ENCODE data around the gene RMND5A. TPM values are rescaled to one million over a fixed set of nuclear protein-coding genes. Genes with fewer than 3 reads are reported as not detected.

Gene RMND5A
- total RNA-seq, 1 experiment from 2014 or later = 34.1 TPM

GRCh38 chr2:86778957-86779356 lies 58.9 kb downstream of the RMND5A start:
- Histone ChIP-seq H3K9ac (ENCODE audit: low read length) (no peak overlapping the region), H3K4me3 (ENCODE audit: low read length) (no peak overlapping the region), H3K4me2 (ENCODE audit: low read length) (no peak overlapping the region), H3K9me3 (ENCODE audit: low read length) (no peaks in the 10 kb centered on the region), H3K9me2 (replicated peaks; ENCODE audit: low read length) (no peaks in the 10 kb centered on the region), H3K27me3 (ENCODE audit: low read length) (no peaks in the 10 kb centered on the region), H3F3A (ENCODE audit: low read length, unreplicated experiment) (no peaks in the 10 kb centered on the region), H3K36me3 (ENCODE audit: low read depth, low read length) (no peaks in the 10 kb centered on the region; the same call in 1 of the 2 replicates), H3K27ac (ENCODE audit: low read length) (no peak overlapping the region), H4K20me1 (ENCODE audit: low read length) (no peaks in the 10 kb centered on the region), H3K79me2 (ENCODE audit: low read length) (no peaks in the 10 kb centered on the region), H3K4me1 (ENCODE audit: insufficient read depth, low read length) (no peaks in the 10 kb centered on the region), H2AFZ (ENCODE audit: low read length) (no peak overlapping the region)
- intact Hi-C loops (cut with micrococcal nuclease) = no loop called here
- TF ChIP-seq EZH2 (IDR thresholded peaks at IDR 0.05; ENCODE audit: low read length, unreplicated experiment) (no peak), EZH2phosphoT487 (IDR thresholded peaks at IDR 0.05; ENCODE audit: borderline replicate concordance, low read length) (no peak), CTCF (conservative IDR thresholded peaks at IDR 0.05; ENCODE audit: low read depth, low read length) (no peak)
- ATAC-seq (no peak), DNase-seq (no peak)
- no TSS peak for BruUV-seq (replicated peaks)
- CTCF ChIA-PET = no interaction called here
- POLR2A ChIA-PET (ENCODE audit: unreplicated experiment) = no interaction called here

- DNase-seq (no peak), ATAC-seq (no peak)
- no peak overlapping the region for H3K27ac ChIP-seq (ENCODE audit: low read length)
- H3K4me3 ChIP-seq (ENCODE audit: low read length) = no peak overlapping the region
- no peaks in the 10 kb centered on the region for H3K9me2 ChIP-seq (replicated peaks; ENCODE audit: low read length)
- no peaks in the 10 kb centered on the region for H3K27me3 ChIP-seq (ENCODE audit: low read length)
- intact Hi-C loops (cut with micrococcal nuclease) = no loop called here
- H4K20me1 ChIP-seq (ENCODE audit: low read length) = no peaks in the 10 kb centered on the region
- no peaks in the 10 kb centered on the region for H3K4me1 ChIP-seq (ENCODE audit: insufficient read depth, low read length)
- BruUV-seq (replicated peaks) = no TSS peak
- no peaks in the 10 kb centered on the region for H3F3A ChIP-seq (ENCODE audit: low read length, unreplicated experiment)
- no peaks in the 10 kb centered on the region for H3K36me3 ChIP-seq (ENCODE audit: low read depth, low read length)
- TF ChIP-seq EZH2phosphoT487 (IDR thresholded peaks at IDR 0.05; ENCODE audit: borderline replicate concordance, low read length) = no peak
- TF ChIP-seq EZH2 (IDR thresholded peaks at IDR 0.05; ENCODE audit: low read length, unreplicated experiment) = no peak
- TF ChIP-seq CTCF (conservative IDR thresholded peaks at IDR 0.05; ENCODE audit: low read depth, low read length) = no peak
- no peak overlapping the region for H3K9ac ChIP-seq (ENCODE audit: low read length)
- POLR2A ChIA-PET (ENCODE audit: unreplicated experiment) = interaction anchor here (0.6 kb wide), 1 partner anchor 25 kb away, joined by 4 read pairs; no protein-coding TSS in a partner anchor
- no peak overlapping the region for H3K4me2 ChIP-seq (ENCODE audit: low read length)
- no peak overlapping the region for H2AFZ ChIP-seq (ENCODE audit: low read length)
- CTCF ChIA-PET = no interaction called here
- no peaks in the 10 kb centered on the region for H3K9me3 ChIP-seq (ENCODE audit: low read length)
- no peaks in the 10 kb centered on the region for H3K79me2 ChIP-seq (ENCODE audit: low read length)
Measured at GRCh38 chr2:86779971-86780370, 59.9 kb downstream of the RMND5A start.

DNA sequence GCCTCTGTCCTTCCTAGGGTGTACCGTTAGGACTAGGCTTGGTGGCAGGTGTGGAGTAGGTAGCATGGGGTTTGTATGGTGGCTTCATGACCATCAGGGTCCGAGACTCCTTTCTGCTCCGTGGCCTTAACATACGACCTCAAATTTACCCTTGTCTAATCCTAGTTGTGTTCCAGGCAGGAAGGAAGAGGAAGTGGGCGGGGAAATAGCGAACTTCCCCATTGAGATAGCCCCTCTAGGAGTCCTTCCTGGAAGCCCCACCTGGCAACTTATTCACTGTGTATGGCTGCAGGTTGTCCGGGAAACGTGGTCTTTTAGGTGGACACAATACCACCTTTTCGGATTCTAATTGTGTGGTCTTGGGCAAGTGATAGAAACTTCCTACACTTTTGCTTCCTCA lies 61.3 kb downstream of the RMND5A start:
- Histone ChIP-seq H4K20me1 (ENCODE audit: low read length) (no peaks in the 10 kb centered on the region), H3K4me3 (ENCODE audit: low read length) (no peak overlapping the region), H3K9ac (ENCODE audit: low read length) (no peak overlapping the region), H3K9me3 (ENCODE audit: low read length) (no peaks in the 10 kb centered on the region), H3K36me3 (ENCODE audit: low read depth, low read length) (no peaks in the 10 kb centered on the region), H3K4me2 (ENCODE audit: low read length) (no peak overlapping the region), H3K9me2 (replicated peaks; ENCODE audit: low read length) (no peaks in the 10 kb centered on the region), H3F3A (ENCODE audit: low read length, unreplicated experiment) (no peaks in the 10 kb centered on the region), H3K4me1 (ENCODE audit: insufficient read depth, low read length) (no peaks in the 10 kb centered on the region), H2AFZ (ENCODE audit: low read length) (no peak overlapping the region), H3K27ac (ENCODE audit: low read length) (no peak overlapping the region), H3K27me3 (ENCODE audit: low read length) (no peaks in the 10 kb centered on the region), H3K79me2 (ENCODE audit: low read length) (no peaks in the 10 kb centered on the region)
- DNase-seq (no peak), ATAC-seq (no peak)
- no TSS peak for BruUV-seq (replicated peaks)
- TF ChIP-seq CTCF (conservative IDR thresholded peaks at IDR 0.05; ENCODE audit: low read depth, low read length) (no peak), EZH2phosphoT487 (IDR thresholded peaks at IDR 0.05; ENCODE audit: borderline replicate concordance, low read length) (no peak), EZH2 (IDR thresholded peaks at IDR 0.05; ENCODE audit: low read length, unreplicated experiment) (no peak)
- ChIA-PET CTCF (no interaction called here), POLR2A (ENCODE audit: unreplicated experiment) (no interaction called here)
- intact Hi-C loops (cut with micrococcal nuclease) = no loop called here
